ENCODE measurements around the gene EML6. TPM values are rescaled to one million over a fixed set of nuclear protein-coding genes. Genes with fewer than 3 reads are reported as not detected.

EML6 gene
- total and polyA plus RNA-seq, 12 donors, result 0.07 to 1.5 (median 0.31) TPM

DNA sequence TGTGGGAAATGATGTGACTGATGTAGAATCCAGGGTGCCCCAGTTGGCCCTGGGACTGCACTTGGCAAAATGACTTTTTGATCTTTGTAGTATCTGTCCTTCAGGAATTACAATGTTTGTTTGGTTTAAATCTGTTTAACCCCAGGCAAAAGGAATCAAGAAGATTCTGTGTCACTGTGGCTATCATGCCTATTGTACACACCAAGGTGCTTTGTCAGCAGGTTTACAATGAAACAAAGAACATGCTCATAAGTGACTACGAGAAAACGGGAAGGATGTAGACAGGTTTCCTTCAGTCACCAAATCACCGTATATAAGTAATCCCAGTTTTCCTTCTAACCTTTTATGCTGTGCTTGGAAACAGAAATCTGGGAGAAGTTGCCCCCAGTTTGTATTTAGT lies 217.3 kb downstream of the EML6 start:
- peaks cover 0 to 3% (median 0%) of the 10 kb centered on the region in 9 donors for H3K4me1 ChIP-seq
- peaks cover 0 to 8% (median 0%) of the 10 kb centered on the region in 7 donors for H3K27me3 ChIP-seq
- H3K36me3 ChIP-seq, result no peaks in the 10 kb centered on the region
- no peak overlapping the region for H3K27ac ChIP-seq
- DNase-seq (no peak), ATAC-seq (no peak)
- peaks cover 0 to 23% (median 12%) of the 10 kb centered on the region in 11 donors for H3K9me3 ChIP-seq
- WGBS, 2 donors, result 65 to 73% methylated on average over 3 of the region's 3 CpGs
- TF ChIP-seq CTCF (IDR thresholded peaks at IDR 0.05), result no peak
- intact Hi-C loops (cut with DNase I), result no loop called here
- no peak overlapping the region for H3K4me3 ChIP-seq

- intact Hi-C loops (cut with DNase I), result no loop called here
- peaks cover 0 to 8% (median 0%) of the 10 kb centered on the region in 7 donors for H3K27me3 ChIP-seq
- H3K36me3 ChIP-seq, result no peaks in the 10 kb centered on the region
- no peak for ATAC-seq
- H3K27ac ChIP-seq, result no peak overlapping the region
- no peak for DNase-seq
- H3K4me3 ChIP-seq, result no peak overlapping the region
- peaks cover 0 to 23% (median 12%) of the 10 kb centered on the region in 11 donors for H3K9me3 ChIP-seq
- TF ChIP-seq CTCF (IDR thresholded peaks at IDR 0.05), result no peak
- peaks cover 0 to 9% (median 0%) of the 10 kb centered on the region in 9 donors for H3K4me1 ChIP-seq
- WGBS, 2 donors, result 92 to 94% methylated on average over 15 of the region's 15 CpGs
Observed at GRCh38 chr2:54941248-54941984, 218.0 kb downstream of the EML6 start.

DNA sequence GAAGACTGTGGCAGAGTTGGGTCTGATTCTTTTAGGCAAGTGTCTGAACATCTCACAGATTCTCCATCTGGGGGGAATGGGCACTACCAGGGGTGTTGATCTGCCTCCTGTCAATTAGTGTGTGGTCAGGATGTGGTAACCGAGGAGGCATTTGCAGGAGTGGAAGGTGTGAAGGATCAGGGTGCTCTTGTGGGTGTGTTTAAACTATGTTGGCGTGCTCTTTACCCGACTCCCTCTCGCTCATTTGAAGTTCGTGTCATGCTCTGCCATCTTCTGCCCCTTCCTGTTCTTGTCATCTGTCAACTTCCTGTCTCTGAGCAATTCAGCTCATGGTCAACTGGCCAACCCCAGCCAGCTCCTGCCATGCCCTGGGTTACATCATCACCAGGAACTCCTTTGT lies 218.9 kb downstream of the EML6 start:
- Histone ChIP-seq H3K4me1 (peaks cover 0 to 9% (median 0%) of the 10 kb centered on the region in 9 donors), H3K27ac (no peak overlapping the region), H3K36me3 (no peaks in the 10 kb centered on the region), H3K4me3 (no peak overlapping the region), H3K9me3 (peaks cover 0 to 14% (median 11%) of the 10 kb centered on the region in 11 donors), H3K27me3 (peaks cover 0 to 8% (median 0%) of the 10 kb centered on the region in 7 donors)
- TF ChIP-seq CTCF (IDR thresholded peaks at IDR 0.05), result no peak
- DNase-seq (no peak), ATAC-seq (no peak)
- WGBS, 2 donors, result 79 to 82% methylated on average over 5 of the region's 5 CpGs
- intact Hi-C loops (cut with DNase I), result no loop called here

DNA sequence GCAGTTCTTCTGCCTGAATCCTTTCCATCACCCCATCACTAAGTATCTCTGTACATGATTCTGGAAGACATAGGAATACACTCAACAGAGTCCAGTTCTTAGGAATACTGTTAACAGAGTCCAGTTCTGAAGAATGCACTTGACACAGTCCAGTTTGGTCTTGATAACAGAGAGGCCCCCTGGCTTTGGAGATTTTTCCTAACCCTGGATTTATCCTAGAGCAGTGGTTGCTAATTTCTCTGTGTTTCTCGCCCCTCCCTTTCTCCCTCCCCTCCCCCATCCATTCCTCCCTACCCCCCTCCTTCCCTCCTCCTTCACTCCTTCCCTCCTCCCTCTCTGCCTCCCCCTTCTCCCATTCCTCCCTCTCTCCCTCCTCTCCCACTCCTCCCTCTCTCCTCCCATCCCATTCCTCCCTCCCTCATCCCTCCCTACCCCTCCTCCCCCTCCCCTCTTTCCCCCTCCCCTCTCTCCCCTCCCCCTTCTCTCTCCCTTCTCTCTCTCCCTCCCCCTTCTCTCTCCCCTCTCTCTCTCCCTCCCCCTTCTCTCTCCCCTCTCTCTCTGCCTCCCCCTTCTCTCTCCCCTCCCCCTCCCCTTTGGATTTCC lies 221.4 kb downstream of the EML6 start:
- intact Hi-C loops (cut with DNase I), result no loop called here
- ATAC-seq (no peak), DNase-seq (no peak)
- WGBS, 2 donors, result 76 to 89% methylated on average over 1 of the region's 1 CpG
- Histone ChIP-seq H3K27me3 (peaks cover 0 to 8% (median 0%) of the 10 kb centered on the region in 7 donors), H3K36me3 (no peaks in the 10 kb centered on the region), H3K27ac (no peak overlapping the region), H3K4me3 (no peak overlapping the region), H3K4me1 (peaks cover 0 to 9% (median 0%) of the 10 kb centered on the region in 9 donors), H3K9me3 (no peaks in the 10 kb centered on the region)
- no peak for TF ChIP-seq CTCF (IDR thresholded peaks at IDR 0.05)

Measured in heart right ventricle (tissue), 16 donors.